GM18907 (cell line): ENCODE data around the gene PHF2.
"Not testable (repeated sequence)": the region's sequence is repeated elsewhere in the genome, so short reads cannot be mapped to it uniquely, and the experiment has no call there.

Experiments
- ATAC-seq: cut with Tn5 transposase; IDR thresholded peaks from one replicate; pipeline ENCODE4 v1.9.1; 2021; ENCODE audit warnings: mild to moderate bottlenecking, moderate library complexity; ENCODE audit not compliant: unreplicated experiment

Gene PHF2

GRCh38 chr9:93662952-93663572, 86.7 kb downstream of the PHF2 start:
- ATAC-seq = no peak

GRCh38 chr9:93663877-93664548, 87.6 kb downstream of the PHF2 start:
- ATAC-seq = no peak

- ATAC-seq = no peak
Observed at GRCh38 chr9:93664549-93665120, 88.3 kb downstream of the PHF2 start.

GRCh38 chr9:93665128-93665636, 88.8 kb downstream of the PHF2 start:
- no peak for ATAC-seq

GRCh38 chr9:93665637-93666438, 89.5 kb downstream of the PHF2 start:
- no peak for ATAC-seq

GRCh38 chr9:93666439-93666784, 90.0 kb downstream of the PHF2 start:
- not testable (repeated sequence) for ATAC-seq

GRCh38 chr9:93667006-93667405, 90.6 kb downstream of the PHF2 start:
- ATAC-seq = no peak

- ATAC-seq = no peak
Observed at GRCh38 chr9:93667627-93668026, 91.2 kb downstream of the PHF2 start.

- ATAC-seq = no peak
Observed at GRCh38 chr9:93668261-93668871, 92.0 kb downstream of the PHF2 start.

- no peak for ATAC-seq
Observed at GRCh38 chr9:93669116-93669957, 93.0 kb downstream of the PHF2 start.

GRCh38 chr9:93669958-93670207, 93.5 kb downstream of the PHF2 start:
- no peak for ATAC-seq

- no peak for ATAC-seq
Observed at GRCh38 chr9:93670208-93671019, 94.0 kb downstream of the PHF2 start.

- no peak for ATAC-seq
Observed at GRCh38 chr9:93671020-93671338, 94.6 kb downstream of the PHF2 start.

GRCh38 chr9:93672330-93673020, 96.1 kb downstream of the PHF2 start:
- ATAC-seq = not testable (repeated sequence)

GRCh38 chr9:93673021-93673838, 96.8 kb downstream of the PHF2 start:
- ATAC-seq = no peak

GRCh38 chr9:93673839-93674334, 97.5 kb downstream of the PHF2 start:
- ATAC-seq = no peak

GRCh38 chr9:93674580-93675335, 98.4 kb downstream of the PHF2 start:
- ATAC-seq = no peak
